Gastroesophageal sphincter (tissue), 3 donors: ENCODE data around the gene MRPS18A.

Experiments used
- EP300 ChIP-seq: sonication (generic); formaldehyde crosslinking; IDR thresholded peaks from one replicate; pipeline ENCODE4 v1.6.1; 2017; ENCODE audit warnings: antibody characterized with exemption, mild to moderate bottlenecking
- POLR2A ChIP-seq, 2 donors: fragments of 450-650 bp; IDR thresholded peaks; one replicate each; pipeline ENCODE4 v1.6.1; 2017; ENCODE audit warnings: antibody characterized with exemption in 2 of 2, mild to moderate bottlenecking in 2 of 2, moderate library complexity in 1 of 2
- TF ChIP-seq, protein P1 (sequence below), 4 experiments: fragments of 200-600 bp in 2 of 4; fragments of 450-650 bp in 2 of 4; sonication (generic) in 1 of 4; IDR thresholded peaks; one replicate each; pipeline ENCODE4 v1.5.1; 2017 to 2019; ENCODE audit warnings: antibody characterized with exemption in 4 of 4, mild to moderate bottlenecking in 2 of 4, moderate library complexity in 2 of 4

- no peak for TF ChIP-seq POLR2A (IDR thresholded peaks at IDR 0.05)
- no peak for TF ChIP-seq EP300
- TF ChIP-seq, protein P1, sequence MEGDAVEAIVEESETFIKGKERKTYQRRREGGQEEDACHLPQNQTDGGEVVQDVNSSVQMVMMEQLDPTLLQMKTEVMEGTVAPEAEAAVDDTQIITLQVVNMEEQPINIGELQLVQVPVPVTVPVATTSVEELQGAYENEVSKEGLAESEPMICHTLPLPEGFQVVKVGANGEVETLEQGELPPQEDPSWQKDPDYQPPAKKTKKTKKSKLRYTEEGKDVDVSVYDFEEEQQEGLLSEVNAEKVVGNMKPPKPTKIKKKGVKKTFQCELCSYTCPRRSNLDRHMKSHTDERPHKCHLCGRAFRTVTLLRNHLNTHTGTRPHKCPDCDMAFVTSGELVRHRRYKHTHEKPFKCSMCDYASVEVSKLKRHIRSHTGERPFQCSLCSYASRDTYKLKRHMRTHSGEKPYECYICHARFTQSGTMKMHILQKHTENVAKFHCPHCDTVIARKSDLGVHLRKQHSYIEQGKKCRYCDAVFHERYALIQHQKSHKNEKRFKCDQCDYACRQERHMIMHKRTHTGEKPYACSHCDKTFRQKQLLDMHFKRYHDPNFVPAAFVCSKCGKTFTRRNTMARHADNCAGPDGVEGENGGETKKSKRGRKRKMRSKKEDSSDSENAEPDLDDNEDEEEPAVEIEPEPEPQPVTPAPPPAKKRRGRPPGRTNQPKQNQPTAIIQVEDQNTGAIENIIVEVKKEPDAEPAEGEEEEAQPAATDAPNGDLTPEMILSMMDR (IDR thresholded peaks at IDR 0.05) = no peak
These were observed 56.5 kb downstream of the MRPS18A start for GRCh38 chr6:43630980-43631619.
